K562 (cell line): ENCODE data around the gene REEP2. TPM values are rescaled to one million over a fixed set of nuclear protein-coding genes. Genes with fewer than 3 reads are reported as not detected.
A peak's percentile ranks its signal among the peaks of the same experiment; 100 is the strongest.

Experiments
- ATAC-seq: fragments of 200-7000 bp; cut with Tn5 transposase; 3 replicates; pipeline ENCODE4 v1.9.1; 2020; ENCODE audit warnings: moderate library complexity
- BruUV-seq: library from RNA; stranded (reverse); fragments of 400-500 nt; replicated peaks from 2 replicates; lab custom pipeline; 2021; lab: Mats Ljungman, UMichigan
- CTCF ChIA-PET: fragments of 300-600 bp; formaldehyde crosslinking; extraction: SDS; loops from one replicate; lab custom pipeline; 2021; ENCODE audit warnings: low intra/inter-chr PET ratio; lab: Yijun Ruan, JAX
- POLR2A ChIA-PET: fragments of 300-600, 350-650 bp; sonication (Branson Sonifier 250); formaldehyde crosslinking; extraction: SDS; loops from one replicate; lab custom pipeline; 2021; ENCODE audit warnings: antibody characterized with exemption, inconsistent platforms; lab: Yijun Ruan, JAX
- DNase-seq, 4 experiments: peaks; one replicate each; pipeline versions ENCODE4 v3.0.0 to v3.0.0-alpha.2; 2011 to 2018; ENCODE audit warnings: low spot score in 3 of 4, mixed read lengths in 3 of 4; ENCODE audit errors: extremely low read depth in 1 of 4
- FAIRE-seq: peaks from 2 replicates; lab custom pipeline; 2011; peaks lifted over from hg19 to GRCh38; lab: Jason Lieb, UNC
- H2AFZ ChIP-seq: 2 replicates; pipeline ENCODE4 v1.6.0; 2011; ENCODE audit warnings: low read depth, low read length, control low read depth, inconsistent platforms
- H3K27ac ChIP-seq: fragments of 200-600 bp; 3 replicates; pipeline ENCODE4 v1.8.0; 2011; ENCODE audit warnings: low read depth, mild to moderate bottlenecking, control low read depth, inconsistent platforms, low read length, moderate library complexity, mixed read lengths; ENCODE audit errors: extremely low read depth
- H3K27me3 ChIP-seq, 2 experiments: fragments of 300-600 bp in 1 of 2; 2 replicates in 1 of 2; 3 replicates in 1 of 2; pipeline versions ENCODE4 v1.6.0 to v1.8.0; 2011; ENCODE audit warnings: inconsistent platforms in 2 of 2, low read length in 2 of 2, mild to moderate bottlenecking in 1 of 2, mixed read lengths in 1 of 2, moderate library complexity in 1 of 2; ENCODE audit not compliant: control insufficient read depth in 2 of 2, insufficient read depth in 2 of 2
- H3K36me3 ChIP-seq: fragments of 300-600 bp; 3 replicates; pipeline ENCODE4 v1.8.0; 2011; ENCODE audit warnings: mild to moderate bottlenecking, low read length, inconsistent platforms; ENCODE audit not compliant: control insufficient read depth, insufficient read depth
- H3K4me1 ChIP-seq, 2 experiments: fragments of 200-600 bp in 1 of 2; replicated peaks in 1 of 2; 2 replicates in 1 of 2; 3 replicates in 1 of 2; pipeline versions ENCODE4 v1.5.1 to v1.8.0; 2011; ENCODE audit warnings: inconsistent platforms in 2 of 2, low read length in 2 of 2, mild to moderate bottlenecking in 1 of 2, mixed read lengths in 1 of 2, moderate library complexity in 1 of 2; ENCODE audit not compliant: control insufficient read depth in 2 of 2, insufficient read depth in 2 of 2
- H3K4me2 ChIP-seq: 2 replicates; pipeline ENCODE4 v1.6.1; 2011; ENCODE audit warnings: low read length, control low read depth, inconsistent platforms, mixed read lengths; ENCODE audit not compliant: insufficient read depth
- H3K4me3 ChIP-seq: fragments of 200-600 bp; sonication (generic), shearing (Covaris generic); 2 replicates; pipeline ENCODE4 v1.5.1; 2016; ENCODE audit warnings: control low read depth, inconsistent platforms
- H3K79me2 ChIP-seq: fragments of 200-600 bp; 3 replicates; pipeline ENCODE4 v1.8.0; 2011; ENCODE audit warnings: low read length, inconsistent platforms; ENCODE audit not compliant: control insufficient read depth, insufficient read depth
- H3K9ac ChIP-seq, 2 experiments: 2 replicates each; pipeline versions ENCODE4 v1.6.0 to v1.6.1; 2011; ENCODE audit warnings: low read depth in 2 of 2, low read length in 2 of 2, control low read depth in 1 of 2, inconsistent platforms in 1 of 2, mild to moderate bottlenecking in 1 of 2, mixed read lengths in 1 of 2; ENCODE audit not compliant: insufficient read depth in 1 of 2
- H3K9me1 ChIP-seq: one replicate; pipeline ENCODE4 v1.6.0; 2011; ENCODE audit warnings: inconsistent platforms, mild to moderate bottlenecking, low read length, moderate library complexity; ENCODE audit not compliant: control insufficient read depth, insufficient read depth
- H3K9me3 ChIP-seq: replicated peaks from 2 replicates; pipeline ENCODE4 v1.5.1; 2011; ENCODE audit warnings: low read depth, low read length, inconsistent platforms; ENCODE audit not compliant: control insufficient read depth, insufficient read depth
- H4K20me1 ChIP-seq: replicated peaks from 2 replicates; pipeline ENCODE4 v1.6.1; 2011; ENCODE audit warnings: low read length, inconsistent platforms, mixed read lengths; ENCODE audit not compliant: control insufficient read depth, insufficient read depth
- ASH1L ChIP-seq: fragments of 450-650 bp; IDR thresholded peaks from 2 replicates; pipeline ENCODE4 v1.6.1; 2018; ENCODE audit warnings: borderline replicate concordance, mild to moderate bottlenecking, low read depth; ENCODE audit not compliant: partially characterized antibody
- CEBPB ChIP-seq: fragments of 450-650 bp; IDR thresholded peaks from 2 replicates; pipeline ENCODE4 v1.6.1; 2016; ENCODE audit warnings: missing genetic modification characterization, missing compliant biosample characterization
- GABPB1 ChIP-seq: sonication (generic); formaldehyde crosslinking; IDR thresholded peaks from 2 replicates; pipeline ENCODE4 v1.8.0; 2022; ENCODE audit warnings: mild to moderate bottlenecking, missing genetic modification reagents
- GABPB2 ChIP-seq: fragments of 250-450 bp; sonication (Bioruptor Pico); conservative IDR thresholded peaks from 2 replicates; pipeline ENCODE4 v1.5.1; 2021; ENCODE audit warnings: mild to moderate bottlenecking
- HDGF ChIP-seq: fragments of 450-650 bp; IDR thresholded peaks from 2 replicates; pipeline ENCODE4 v1.6.1; 2016
- MEF2A ChIP-seq: IDR thresholded peaks from 2 replicates; pipeline ENCODE4 v1.6.1; 2011; ENCODE audit warnings: low read depth, mild to moderate bottlenecking, low read length, moderate library complexity; ENCODE audit not compliant: control insufficient read depth
- PCBP1 ChIP-seq: fragments of 200-400 bp; formaldehyde crosslinking; IDR thresholded peaks from 2 replicates; pipeline ENCODE4 v1.6.1; 2018; ENCODE audit warnings: mild to moderate bottlenecking, low read depth, low read length; ENCODE audit not compliant: poor library complexity, severe bottlenecking
- YY1 ChIP-seq, 3 experiments: IDR thresholded peaks; 2 replicates each; pipeline ENCODE4 v1.6.1; 2011; ENCODE audit warnings: low read length in 2 of 3, mild to moderate bottlenecking in 2 of 3, moderate library complexity in 2 of 3, borderline replicate concordance in 1 of 3, control low read depth in 1 of 3, low read depth in 1 of 3; ENCODE audit not compliant: insufficient read depth in 3 of 3, insufficient replicate concordance in 2 of 3, control insufficient read depth in 1 of 3, insufficient read length in 1 of 3; ENCODE audit errors: extremely low read depth in 1 of 3
- ZC3H8 ChIP-seq: fragments of 450-650 bp; IDR thresholded peaks from 2 replicates; pipeline ENCODE4 v1.6.1; 2017
- ZFPM2 ChIP-seq: fragments of 250-450 bp; sonication (Bioruptor Pico); IDR thresholded peaks from 2 replicates; pipeline ENCODE4 v1.5.1; 2022; ENCODE audit warnings: mild to moderate bottlenecking
- ZKSCAN3 ChIP-seq: fragments of 250-450 bp; sonication (Bioruptor Pico); IDR thresholded peaks from 2 replicates; pipeline ENCODE4 v1.4.0; 2020
- WGBS: fragments of 100-300 bp; shearing (Covaris generic); methylation state at CpG from one replicate; pipeline ENCODE4 v1.1.6; 2016; ENCODE audit warnings: low coverage, mixed read lengths; ENCODE audit not compliant: insufficient coverage; ENCODE audit errors: missing lambda C conversion rate; 5-methylcytosine and 5-hydroxymethylcytosine counted together
- in situ Hi-C: fragments of 300-500 bp; cut with MboI; formaldehyde crosslinking; loops from 4 replicates; pipeline ENCODE4 v1.15.0; 2018; ENCODE audit warnings: inconsistent platforms, mixed read lengths
- intact Hi-C: fragments of 100-400 bp; cut with micrococcal nuclease; formaldehyde crosslinking; loops from 2 replicates; pipeline ENCODE4 v1.14.2; 2022
- polyA plus RNA-seq, 8 experiments: library from polyadenylated mRNA; depleted of rRNA in 4 of 8; stranded (reverse) in 5 of 8; unstranded in 3 of 8; fragments of >200 nt; fragmentation: Nextera tagmentation in 2 of 8; fragmentation: Illumina TruSeq in 1 of 8; extraction: Ambion mirVana in 2 of 8; extraction: Trizol in 1 of 8; gene quantifications; 2 replicates each; pipeline versions ENCODE4 v1.2.1 to v1.2.3, GENCODE V29; 2011 to 2014; ENCODE audit warnings: inconsistent platforms in 1 of 8, missing spikeins in 1 of 8
- total RNA-seq, 7 experiments: library from RNA; depleted of rRNA in 6 of 7; stranded (reverse); fragments of >200 nt in 6 of 7; fragmentation: Illumina TruSeq in 2 of 7; extraction: Trizol in 2 of 7; gene quantifications; 2 replicates each; pipeline versions ENCODE4 v1.2.1 to v1.2.3, GENCODE V29; 2011 to 2021; ENCODE audit warnings: low replicate concordance in 1 of 7
- TF ChIP-seq, protein P1 (sequence below), 3 experiments: fragments of 200-800 bp in 1 of 3; fragments of 250-450 bp in 1 of 3; fragments of 450-650 bp in 1 of 3; sonication (Bioruptor Pico) in 1 of 3; sonication (Bioruptor generic) in 1 of 3; formaldehyde crosslinking in 1 of 3; IDR thresholded peaks; 2 replicates each; pipeline versions ENCODE4 v1.6.1 to v1.8.0; 2016 to 2022; ENCODE audit warnings: mild to moderate bottlenecking in 2 of 3, missing genetic modification characterization in 2 of 3, missing compliant biosample characterization in 1 of 3, moderate library complexity in 1 of 3
- TF ChIP-seq, protein P2 (sequence below): fragments of 250-450 bp; sonication (Bioruptor Pico); IDR thresholded peaks from 2 replicates; pipeline ENCODE4 v1.8.0; 2022; ENCODE audit warnings: moderate library complexity, mild to moderate bottlenecking, inconsistent platforms

REEP2 gene
- total and polyA plus RNA-seq, 9 of the 15 experiments (the other 6 are each of a cell fraction or from before 2014, with no cell fraction given): 0.03 to 1.1 (median 0.12) TPM; not detected in 1

DNA sequence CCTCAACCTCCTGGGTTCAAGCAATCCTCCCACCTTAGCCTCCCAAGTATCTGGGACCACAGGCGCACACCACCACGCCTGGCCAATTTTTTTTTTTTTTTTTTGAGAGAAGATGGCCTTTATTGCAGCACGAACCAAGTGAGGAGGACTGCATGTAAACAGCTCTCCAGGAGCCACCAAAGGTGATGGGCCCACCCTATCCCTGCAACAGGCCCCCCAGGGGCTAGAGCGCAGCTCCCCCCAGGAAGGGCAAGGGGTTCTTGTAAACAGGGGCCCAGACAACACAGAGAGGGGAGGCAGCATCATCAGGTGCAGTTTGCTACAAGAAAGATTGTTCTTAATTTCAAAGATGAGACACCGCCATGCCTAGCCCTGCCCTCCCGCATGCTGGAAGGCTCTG is 13.9 kb downstream of the REEP2 start:
- Histone ChIP-seq H3K36me3 (no peaks in the 10 kb centered on the region), H3K4me2 (no peak overlapping the region)
- FAIRE-seq: no peak

More for the DNA sequence above, 13.9 kb downstream of the REEP2 start:
- intact Hi-C loops: loop anchor here (10.0 kb wide), 1 partner anchor 182 kb away; no protein-coding TSS in a partner anchor
- Histone ChIP-seq H3K79me2 (no peaks in the 10 kb centered on the region), H3K9me1 (no peaks in the 10 kb centered on the region), H3K4me1 (peaks cover 8 to 27% of the 10 kb centered on the region in 2 experiments; a peak in 4 of 5 replicates), H4K20me1 (no peaks in the 10 kb centered on the region), H3K27ac (no peak overlapping the region), H2AFZ (no peak overlapping the region), H3K27me3 (no peaks in the 10 kb centered on the region), H3K9ac (peak overlapping the region in 1 of 2 experiments; percentile 50; a peak in 1 of 4 replicates), H3K4me3 (no peak overlapping the region), H3K9me3 (no peaks in the 10 kb centered on the region)
- CTCF ChIA-PET: no interaction called here
- in situ Hi-C loops: no loop called here
- ATAC-seq (no peak), DNase-seq (no peak)
- no peak for TF ChIP-seq HDGF
- no peak for TF ChIP-seq ASH1L
- no peak for TF ChIP-seq YY1 (IDR thresholded peaks at IDR 0.05; ENCODE audit: borderline replicate concordance in 1 of 3, control insufficient read depth in 1 of 3, extremely low read depth in 1 of 3, insufficient read depth in 3 of 3, insufficient read length in 1 of 3, insufficient replicate concordance in 2 of 3, low read depth in 1 of 3, low read length in 2 of 3)
- no peak for TF ChIP-seq GABPB1 (CRISPR knock-in tag)
- TF ChIP-seq ZFPM2: no peak
- TF ChIP-seq MEF2A: no peak
- no peak for TF ChIP-seq PCBP1
- TF ChIP-seq, protein P1, sequence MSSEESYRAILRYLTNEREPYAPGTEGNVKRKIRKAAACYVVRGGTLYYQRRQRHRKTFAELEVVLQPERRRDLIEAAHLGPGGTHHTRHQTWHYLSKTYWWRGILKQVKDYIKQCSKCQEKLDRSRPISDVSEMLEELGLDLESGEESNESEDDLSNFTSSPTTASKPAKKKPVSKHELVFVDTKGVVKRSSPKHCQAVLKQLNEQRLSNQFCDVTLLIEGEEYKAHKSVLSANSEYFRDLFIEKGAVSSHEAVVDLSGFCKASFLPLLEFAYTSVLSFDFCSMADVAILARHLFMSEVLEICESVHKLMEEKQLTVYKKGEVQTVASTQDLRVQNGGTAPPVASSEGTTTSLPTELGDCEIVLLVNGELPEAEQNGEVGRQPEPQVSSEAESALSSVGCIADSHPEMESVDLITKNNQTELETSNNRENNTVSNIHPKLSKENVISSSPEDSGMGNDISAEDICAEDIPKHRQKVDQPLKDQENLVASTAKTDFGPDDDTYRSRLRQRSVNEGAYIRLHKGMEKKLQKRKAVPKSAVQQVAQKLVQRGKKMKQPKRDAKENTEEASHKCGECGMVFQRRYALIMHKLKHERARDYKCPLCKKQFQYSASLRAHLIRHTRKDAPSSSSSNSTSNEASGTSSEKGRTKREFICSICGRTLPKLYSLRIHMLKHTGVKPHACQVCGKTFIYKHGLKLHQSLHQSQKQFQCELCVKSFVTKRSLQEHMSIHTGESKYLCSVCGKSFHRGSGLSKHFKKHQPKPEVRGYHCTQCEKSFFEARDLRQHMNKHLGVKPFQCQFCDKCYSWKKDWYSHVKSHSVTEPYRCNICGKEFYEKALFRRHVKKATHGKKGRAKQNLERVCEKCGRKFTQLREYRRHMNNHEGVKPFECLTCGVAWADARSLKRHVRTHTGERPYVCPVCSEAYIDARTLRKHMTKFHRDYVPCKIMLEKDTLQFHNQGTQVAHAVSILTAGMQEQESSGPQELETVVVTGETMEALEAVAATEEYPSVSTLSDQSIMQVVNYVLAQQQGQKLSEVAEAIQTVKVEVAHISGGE (CRISPR knock-in tag; IDR thresholded peaks at IDR 0.05): no peak
- TF ChIP-seq GABPB2: no peak
- TF ChIP-seq, protein P2, sequence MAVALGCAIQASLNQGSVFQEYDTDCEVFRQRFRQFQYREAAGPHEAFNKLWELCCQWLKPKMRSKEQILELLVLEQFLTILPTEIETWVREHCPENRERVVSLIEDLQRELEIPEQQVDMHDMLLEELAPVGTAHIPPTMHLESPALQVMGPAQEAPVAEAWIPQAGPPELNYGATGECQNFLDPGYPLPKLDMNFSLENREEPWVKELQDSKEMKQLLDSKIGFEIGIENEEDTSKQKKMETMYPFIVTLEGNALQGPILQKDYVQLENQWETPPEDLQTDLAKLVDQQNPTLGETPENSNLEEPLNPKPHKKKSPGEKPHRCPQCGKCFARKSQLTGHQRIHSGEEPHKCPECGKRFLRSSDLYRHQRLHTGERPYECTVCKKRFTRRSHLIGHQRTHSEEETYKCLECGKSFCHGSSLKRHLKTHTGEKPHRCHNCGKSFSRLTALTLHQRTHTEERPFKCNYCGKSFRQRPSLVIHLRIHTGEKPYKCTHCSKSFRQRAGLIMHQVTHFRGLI (CRISPR knock-in tag): no peak
- no peak for TF ChIP-seq ZC3H8
- TF ChIP-seq CEBPB: no peak
- TF ChIP-seq ZKSCAN3 (CRISPR knock-in tag): no peak
- 71% methylated on average over 6 of the region's 6 CpGs for WGBS
- POLR2A ChIA-PET: interaction anchor here (0.5 to 0.7 kb wide), 3 partner anchors 79 to 369 kb away, joined by 3 read pairs; partner anchors contain the start of gene WNT8A
- BruUV-seq: no TSS peak
